NT2/D1 (cell line): ENCODE data around the gene ACOXL.

Source experiments
- YY1 ChIP-seq: IDR thresholded peaks from 2 replicates; pipeline ENCODE4 v1.6.1; 2011; ENCODE audit not compliant: insufficient read length, insufficient read depth
- ZNF274 ChIP-seq: IDR thresholded peaks from 2 replicates; pipeline ENCODE4 v1.6.1; 2011; ENCODE audit warnings: mild to moderate bottlenecking, low read depth, low read length

- no peak for TF ChIP-seq YY1
- no peak for TF ChIP-seq ZNF274
Observed at GRCh38 chr2:111143107-111143842, 410.9 kb downstream of the ACOXL start.
